Activated effector memory CD4-positive, alpha-beta T cell treated with anti-CD3 and anti-CD28 coated beads, Interleukin-2, amount 50 U/mL, for 16 hours (primary cell): ENCODE measurements around the gene HERC3.

Source experiments
- DNase-seq: peaks from one replicate; pipeline ENCODE4 v3.0.0-alpha.2; 2020

The HERC3 gene

GRCh38 chr4:88660446-88661294, 68.4 kb downstream of the HERC3 start:
- DNase-seq = no peak

GRCh38 chr4:88661739-88662138, 69.5 kb downstream of the HERC3 start:
- DNase-seq = no peak

- DNase-seq = peak; percentile 65
Measured at GRCh38 chr4:88672987-88673386, 80.7 kb downstream of the HERC3 start.

GRCh38 chr4:88673886-88674285, 81.6 kb downstream of the HERC3 start:
- DNase-seq = no peak

- no peak for DNase-seq
Measured at GRCh38 chr4:88674565-88674964, 82.3 kb downstream of the HERC3 start.

- DNase-seq = no peak
Measured at GRCh38 chr4:88674979-88675378, 82.7 kb downstream of the HERC3 start.

GRCh38 chr4:88675543-88675942, 83.3 kb downstream of the HERC3 start:
- DNase-seq = no peak

GRCh38 chr4:88681209-88681608, 88.9 kb downstream of the HERC3 start:
- DNase-seq = no peak

- no peak for DNase-seq
Measured at GRCh38 chr4:88690355-88690754, 98.1 kb downstream of the HERC3 start.

- DNase-seq = no peak
Measured at GRCh38 chr4:88693792-88694191, 101.5 kb downstream of the HERC3 start.

GRCh38 chr4:88696630-88697029, 104.3 kb downstream of the HERC3 start:
- no peak for DNase-seq

- no peak for DNase-seq
Measured at GRCh38 chr4:88697141-88697540, 104.9 kb downstream of the HERC3 start.

GRCh38 chr4:88697588-88698329, 105.5 kb downstream of the HERC3 start, which contains the start of gene NAP1L5:
NAP1L5 (minus strand) TSS chr4:88697829; CDS start chr4:88697754, 75 bp downstream.
- peak; percentile 87 for DNase-seq

- no peak for DNase-seq
Measured at GRCh38 chr4:88698519-88698918, 106.2 kb downstream of the HERC3 start.

- no peak for DNase-seq
Measured at GRCh38 chr4:88702782-88703181, 110.5 kb downstream of the HERC3 start.

- DNase-seq = no peak
Measured at GRCh38 chr4:88705223-88705622, 112.9 kb downstream of the HERC3 start.

GRCh38 chr4:88705805-88706492, 113.7 kb downstream of the HERC3 start:
- no peak for DNase-seq

GRCh38 chr4:88706574-88706973, 114.3 kb downstream of the HERC3 start:
- DNase-seq = no peak

GRCh38 chr4:88709989-88710388, 117.7 kb downstream of the HERC3 start:
- no peak for DNase-seq

GRCh38 chr4:88713782-88714181, 121.5 kb downstream of the HERC3 start:
- no peak for DNase-seq

GRCh38 chr4:88718098-88718497, 125.8 kb downstream of the HERC3 start:
- DNase-seq = no peak

- no peak for DNase-seq
Measured at GRCh38 chr4:88719381-88719780, 127.1 kb downstream of the HERC3 start.
